Astrocyte (in vitro differentiated cells and primary cell): ENCODE measurements around the gene TMEM59.
"Not testable (repeated sequence)": the region's sequence is repeated elsewhere in the genome, so short reads cannot be mapped to it uniquely, and the experiment has no call there.

Source experiments
- CTCF ChIP-seq: IDR thresholded peaks from 2 replicates; pipeline ENCODE4 v1.5.1; 2011; ENCODE audit warnings: low read depth, mild to moderate bottlenecking, inconsistent platforms, low read length, moderate library complexity; ENCODE audit not compliant: insufficient read depth
- EZH2 ChIP-seq: IDR thresholded peaks from 2 replicates; pipeline ENCODE4 v1.6.1; 2012; ENCODE audit warnings: mild to moderate bottlenecking, low read length, inconsistent platforms; ENCODE audit not compliant: insufficient read depth

GRCh38 chr1:54094730-54095105, 41.7 kb upstream of the TMEM59 start:
- not testable (repeated sequence) for TF ChIP-seq CTCF, EZH2
